GM12872 (cell line): ENCODE measurements around the gene IQUB.
A peak's percentile ranks its signal among the peaks of the same experiment; 100 is the strongest.

Source experiments
- CTCF ChIP-seq: IDR thresholded peaks from 3 replicates; pipeline ENCODE4 v1.5.1; 2011; ENCODE audit warnings: low read depth, mild to moderate bottlenecking, low read length, moderate library complexity; ENCODE audit not compliant: insufficient read depth

The IQUB gene

GRCh38 chr7:123538897-123539296 is 4.5 kb upstream of the IQUB start:
- no peak for TF ChIP-seq CTCF

GRCh38 chr7:123538189-123538714 is 3.9 kb upstream of the IQUB start:
- no peak for TF ChIP-seq CTCF

GRCh38 chr7:123537026-123537642 is 2.7 kb upstream of the IQUB start:
- peak; percentile 10; the same call in 1 of the 3 replicates for TF ChIP-seq CTCF

- no peak for TF ChIP-seq CTCF
Measured at GRCh38 chr7:123535517-123535916, 1.1 kb upstream of the IQUB start.

- TF ChIP-seq CTCF: no peak
Measured at GRCh38 chr7:123533929-123534382, 439 bp downstream of the IQUB start.

GRCh38 chr7:123533553-123533917 is 860 bp downstream of the IQUB start:
- TF ChIP-seq CTCF: no peak

- no peak for TF ChIP-seq CTCF
Measured at GRCh38 chr7:123528265-123528664, 6.1 kb downstream of the IQUB start.
